ENCODE results near the gene GIT2.
A peak's percentile ranks its signal among the peaks of the same experiment; 100 is the strongest.
"Not testable (repeated sequence)": the region's sequence is repeated elsewhere in the genome, so short reads cannot be mapped to it uniquely, and the experiment has no call there.

Gene GIT2

GRCh38 chr12:109993091-109993490, 3.1 kb downstream of the GIT2 start:
- H3K4me3 ChIP-seq (ENCODE audit: low read depth, low read length): no peak overlapping the region
- DNase-seq (ENCODE audit: low read depth): no peak
- TF ChIP-seq CTCF (IDR thresholded peaks at IDR 0.05; ENCODE audit: insufficient read depth, low read depth, low read length, missing control alignments): no peak

- DNase-seq (ENCODE audit: low read depth): no peak
- H3K4me3 ChIP-seq (ENCODE audit: low read depth, low read length): no peak overlapping the region
- TF ChIP-seq CTCF (IDR thresholded peaks at IDR 0.05; ENCODE audit: insufficient read depth, low read depth, low read length, missing control alignments): no peak
Measured at GRCh38 chr12:109991586-109991985, 4.6 kb downstream of the GIT2 start.

GRCh38 chr12:109989380-109989779, 6.8 kb downstream of the GIT2 start:
- no peak overlapping the region for H3K4me3 ChIP-seq (ENCODE audit: low read depth, low read length)
- no peak for TF ChIP-seq CTCF (IDR thresholded peaks at IDR 0.05; ENCODE audit: insufficient read depth, low read depth, low read length, missing control alignments)
- DNase-seq (ENCODE audit: low read depth): no peak

GRCh38 chr12:109988903-109989302, 7.3 kb downstream of the GIT2 start:
- no peak overlapping the region for H3K4me3 ChIP-seq (ENCODE audit: low read depth, low read length)
- DNase-seq (ENCODE audit: low read depth): no peak
- TF ChIP-seq CTCF (IDR thresholded peaks at IDR 0.05; ENCODE audit: insufficient read depth, low read depth, low read length, missing control alignments): no peak

- no peak for DNase-seq (ENCODE audit: low read depth)
- no peak overlapping the region for H3K4me3 ChIP-seq (ENCODE audit: low read depth, low read length)
- TF ChIP-seq CTCF (IDR thresholded peaks at IDR 0.05; ENCODE audit: insufficient read depth, low read depth, low read length, missing control alignments): no peak
Measured at GRCh38 chr12:109988274-109988673, 7.9 kb downstream of the GIT2 start.

GRCh38 chr12:109987615-109988014, 8.6 kb downstream of the GIT2 start:
- peak; percentile 58 for DNase-seq (ENCODE audit: low read depth)
- no peak overlapping the region for H3K4me3 ChIP-seq (ENCODE audit: low read depth, low read length)
- no peak for TF ChIP-seq CTCF (IDR thresholded peaks at IDR 0.05; ENCODE audit: insufficient read depth, low read depth, low read length, missing control alignments)

GRCh38 chr12:109986236-109986635, 9.9 kb downstream of the GIT2 start:
- not testable (repeated sequence) for DNase-seq (ENCODE audit: low read depth); H3K4me3 ChIP-seq (ENCODE audit: low read depth, low read length)

All from GM12865 (cell line).